Brain pericyte (primary cell): Measurements from ENCODE around the gene AKT3.
"Not testable (repeated sequence)": the region's sequence is repeated elsewhere in the genome, so short reads cannot be mapped to it uniquely, and the experiment has no call there.

Experiments
- DNase-seq: peaks from one replicate; pipeline ENCODE4 v3.0.0-alpha.2; 2012; ENCODE audit warnings: low read depth, low spot score

AKT3 gene

GRCh38 chr1:243842161-243842560 lies 7.9 kb downstream of the AKT3 start:
- DNase-seq: no peak

DNA sequence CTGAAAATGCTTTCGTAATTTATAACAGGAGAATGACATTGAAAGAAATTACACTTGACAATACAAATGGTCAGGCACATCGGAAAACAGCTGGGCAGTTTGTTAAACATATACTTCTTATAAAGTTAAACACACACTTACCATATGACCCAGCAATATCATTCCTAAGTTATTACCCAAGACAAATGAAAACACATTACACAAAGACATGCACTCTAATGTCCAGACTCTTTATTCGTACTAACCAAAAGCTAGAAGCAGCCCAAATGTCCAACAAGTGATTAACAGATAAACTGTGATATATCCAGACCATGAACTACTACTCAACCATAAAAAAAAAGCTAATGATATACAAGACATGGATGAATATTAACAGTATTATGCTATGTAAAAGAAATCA lies 8.5 kb downstream of the AKT3 start:
- DNase-seq: no peak

DNA sequence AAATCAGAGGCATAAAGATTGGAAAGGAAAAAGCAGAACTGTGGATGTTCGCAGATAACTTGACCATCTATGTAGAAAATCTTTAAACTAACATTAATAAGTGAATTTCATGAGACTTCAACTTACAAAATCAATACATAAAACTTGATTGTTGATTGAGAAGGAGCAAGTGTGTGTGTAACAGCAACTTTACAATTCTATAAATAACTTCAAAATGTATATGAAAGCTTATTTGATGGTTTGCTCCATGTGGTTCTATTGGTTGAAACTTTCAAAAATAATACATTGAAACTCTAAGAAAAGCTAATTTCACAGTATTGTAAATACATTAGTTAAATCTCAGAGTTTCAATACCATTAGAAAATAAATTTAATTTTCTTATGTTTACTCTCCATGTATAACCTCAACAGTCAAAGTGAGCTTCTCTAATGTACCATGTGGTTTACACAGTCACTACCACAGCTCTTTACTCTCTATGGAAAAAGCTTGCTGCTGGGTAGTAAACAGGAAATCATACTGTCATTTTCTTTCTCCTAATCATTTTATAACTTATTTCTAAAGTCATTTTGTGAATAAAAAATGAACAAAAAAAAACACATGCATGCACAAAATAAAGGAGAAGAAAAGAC lies 12.0 kb downstream of the AKT3 start:
- DNase-seq: no peak

DNA sequence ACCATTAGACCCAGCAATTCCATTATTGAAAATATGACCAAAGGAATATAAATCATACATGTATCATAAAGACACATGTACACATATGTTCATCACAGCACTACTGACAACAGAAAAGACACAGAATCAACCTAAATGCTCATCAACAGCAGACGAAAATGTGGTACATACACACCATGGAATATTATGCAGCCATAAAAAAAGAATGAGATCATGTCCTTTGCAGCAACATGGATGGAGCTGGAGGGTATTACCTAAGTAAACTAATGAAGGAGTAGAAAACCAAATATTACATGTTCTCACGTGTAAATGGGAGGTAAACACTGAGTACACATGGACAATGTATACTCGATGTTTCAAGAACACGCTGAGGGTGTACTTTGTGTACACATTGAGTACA lies 15.9 kb downstream of the AKT3 start:
- DNase-seq: no peak

- DNase-seq: no peak
Observed at GRCh38 chr1:243831463-243831862, 18.6 kb downstream of the AKT3 start.

- DNase-seq: no peak
Observed at GRCh38 chr1:243827206-243827605, 22.8 kb downstream of the AKT3 start.

GRCh38 chr1:243824907-243825306 lies 25.1 kb downstream of the AKT3 start:
- DNase-seq: not testable (repeated sequence)

DNA sequence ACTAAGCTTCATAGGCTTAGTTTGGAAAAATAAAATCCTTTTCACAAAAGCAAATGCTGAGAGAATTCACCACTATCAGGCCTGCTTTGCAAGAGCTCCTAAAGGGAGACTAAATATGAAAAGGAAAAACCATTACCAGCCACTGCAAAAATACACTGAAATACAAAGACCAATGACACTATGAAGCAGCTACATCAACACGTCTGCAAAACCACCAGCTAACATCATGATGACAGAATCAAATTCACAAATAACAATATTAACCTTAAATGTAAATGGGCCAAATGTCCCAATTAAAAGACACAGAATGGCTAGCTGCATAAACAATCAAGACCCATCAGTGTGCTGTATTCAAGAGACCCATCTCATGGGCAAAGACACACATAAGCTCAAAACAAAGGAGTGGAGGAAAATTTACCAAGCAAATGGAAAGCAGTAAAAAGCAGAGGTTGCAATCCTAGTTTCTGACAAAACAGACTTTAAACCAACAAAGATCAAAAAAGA lies 28.8 kb downstream of the AKT3 start:
- no peak for DNase-seq

DNA sequence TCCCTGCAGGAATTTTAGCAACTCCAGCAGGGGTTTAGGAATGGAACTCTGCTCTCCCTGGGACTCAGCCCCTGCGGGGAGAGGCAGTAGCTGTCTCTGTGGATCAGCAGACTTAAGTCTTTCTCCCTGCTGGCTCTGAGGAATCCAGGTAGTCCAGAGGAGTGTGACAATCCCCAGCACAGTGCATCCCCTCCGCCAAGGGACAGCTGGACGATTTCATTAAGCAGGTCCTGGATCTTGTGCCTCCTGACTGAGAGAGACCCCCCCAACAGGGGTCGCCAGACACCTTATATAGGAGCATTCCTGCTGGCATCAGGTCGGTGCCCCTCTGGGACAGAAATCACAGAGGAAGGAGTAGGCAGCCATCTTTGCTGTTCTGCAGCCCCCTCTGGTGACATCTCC lies 30.6 kb downstream of the AKT3 start:
- no peak for DNase-seq

DNA sequence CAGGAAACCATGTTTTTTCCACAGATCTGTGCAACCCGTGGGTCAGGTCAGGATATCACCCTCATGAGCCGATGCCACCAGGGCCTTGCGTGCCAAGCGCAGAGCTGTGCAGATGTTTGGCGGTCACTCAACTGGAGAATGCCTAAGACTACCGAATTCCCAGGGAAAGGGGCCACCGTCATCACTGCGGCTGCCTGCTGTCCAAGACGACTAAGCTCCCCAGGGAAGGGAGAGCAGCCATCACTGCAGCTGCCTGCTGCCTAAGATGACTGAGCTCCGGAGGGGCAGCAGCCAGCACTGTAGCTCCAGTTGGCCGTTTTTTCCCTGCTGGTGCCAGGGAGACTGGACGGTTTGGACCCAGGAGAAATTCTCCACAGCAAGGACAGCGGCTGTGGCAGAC lies 31.1 kb downstream of the AKT3 start:
- no peak for DNase-seq

DNA sequence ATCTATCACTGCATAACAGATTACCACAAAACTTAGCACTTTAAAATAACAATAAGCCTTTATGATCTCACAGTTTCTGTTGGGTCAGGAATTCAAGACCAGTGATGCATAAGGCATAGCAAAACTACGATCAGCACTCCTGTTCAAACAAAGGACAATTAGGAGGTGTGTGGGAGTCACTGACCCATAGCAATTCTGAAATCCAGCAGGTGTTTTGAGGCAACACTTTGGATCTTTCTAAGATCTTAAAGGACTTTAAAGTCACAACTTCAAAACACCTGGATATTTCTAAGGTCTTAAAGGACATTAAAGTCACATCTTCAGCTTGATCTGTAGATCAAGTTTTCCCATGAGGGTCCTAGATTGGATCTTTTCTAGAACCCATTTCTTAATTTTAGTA lies 35.3 kb downstream of the AKT3 start:
- DNase-seq: no peak

DNA sequence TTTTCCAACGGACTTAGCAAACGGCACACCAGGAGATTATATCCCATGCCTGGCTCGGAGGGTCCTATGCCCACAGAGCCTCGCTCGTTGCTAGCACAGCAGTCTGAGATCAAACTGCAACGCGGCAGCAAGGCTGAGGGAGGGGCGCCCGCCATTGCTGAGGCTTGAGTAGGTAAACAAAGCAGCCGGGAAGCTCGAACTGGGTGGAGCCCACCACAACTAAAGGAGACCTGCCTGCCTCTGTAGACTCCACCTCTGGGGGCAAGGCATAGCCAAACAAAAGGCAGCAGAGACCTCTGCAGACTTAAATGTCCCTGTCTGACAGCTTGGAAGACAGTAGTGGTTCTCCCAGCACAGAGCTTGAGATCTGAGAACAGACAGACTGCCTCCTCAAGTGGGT lies 42.7 kb downstream of the AKT3 start:
- not testable (repeated sequence) for DNase-seq

DNA sequence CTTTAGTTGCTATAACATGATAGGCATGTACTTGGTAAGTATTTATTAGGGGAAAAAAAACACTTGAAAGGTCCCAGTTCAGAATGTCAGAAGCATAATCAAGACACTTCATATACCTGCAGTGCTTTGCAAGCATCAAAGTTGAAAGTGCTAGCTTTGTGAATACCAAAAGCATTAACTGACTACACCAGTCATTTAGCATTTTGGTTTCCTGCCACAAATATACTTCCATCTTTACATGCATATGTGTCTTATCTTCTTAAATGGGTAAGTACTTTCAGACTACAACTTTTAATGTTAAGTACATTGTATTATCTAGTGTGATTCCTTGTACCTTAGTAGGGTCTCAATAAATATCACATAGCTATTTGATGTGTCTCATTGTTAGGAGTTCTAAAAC lies 43.7 kb downstream of the AKT3 start:
- no peak for DNase-seq

DNA sequence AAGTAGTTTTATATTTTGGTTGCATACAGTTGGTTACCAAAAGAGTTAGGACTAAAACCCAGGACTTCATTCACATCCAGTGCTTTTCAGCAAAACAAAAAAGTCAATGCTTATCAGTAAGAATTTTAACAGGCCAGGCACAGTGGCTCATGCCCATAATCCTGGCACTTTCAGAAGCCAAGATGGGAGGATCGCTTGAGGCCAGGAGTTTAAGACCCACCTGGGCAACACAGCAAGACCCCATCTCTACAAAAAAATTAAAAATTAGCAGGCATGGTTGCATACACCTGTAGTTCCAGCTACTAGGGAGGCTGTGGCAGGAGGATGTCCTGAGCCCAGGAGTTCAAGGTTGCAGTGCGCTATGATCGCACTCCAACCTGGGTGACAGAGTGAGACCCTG lies 47.3 kb downstream of the AKT3 start:
- DNase-seq: no peak

- DNase-seq: no peak
Observed at GRCh38 chr1:243801378-243801777, 48.7 kb downstream of the AKT3 start.

DNA sequence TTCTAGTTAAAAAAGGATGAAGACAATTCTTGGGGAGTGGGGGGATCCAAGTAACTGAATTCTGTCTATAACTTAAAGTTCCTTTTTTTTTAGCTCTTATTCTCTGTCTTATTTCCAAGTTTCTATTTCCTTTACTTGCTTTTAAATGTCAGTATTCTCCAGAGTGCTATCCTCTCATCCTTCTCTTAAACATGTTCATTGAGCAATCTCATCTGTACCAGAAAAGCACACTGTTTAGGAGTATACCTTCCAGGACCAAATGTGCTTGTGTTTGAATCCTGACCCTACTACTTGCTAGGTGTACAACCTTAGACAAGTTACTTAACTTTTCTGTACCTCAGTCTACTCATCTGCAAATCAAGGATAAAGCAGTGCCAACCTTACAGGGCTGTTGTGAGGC lies 50.1 kb downstream of the AKT3 start:
- DNase-seq: no peak

GRCh38 chr1:243798726-243799125 lies 51.3 kb downstream of the AKT3 start:
- no peak for DNase-seq

- no peak for DNase-seq
Observed at GRCh38 chr1:243796016-243796415, 54.0 kb downstream of the AKT3 start.

DNA sequence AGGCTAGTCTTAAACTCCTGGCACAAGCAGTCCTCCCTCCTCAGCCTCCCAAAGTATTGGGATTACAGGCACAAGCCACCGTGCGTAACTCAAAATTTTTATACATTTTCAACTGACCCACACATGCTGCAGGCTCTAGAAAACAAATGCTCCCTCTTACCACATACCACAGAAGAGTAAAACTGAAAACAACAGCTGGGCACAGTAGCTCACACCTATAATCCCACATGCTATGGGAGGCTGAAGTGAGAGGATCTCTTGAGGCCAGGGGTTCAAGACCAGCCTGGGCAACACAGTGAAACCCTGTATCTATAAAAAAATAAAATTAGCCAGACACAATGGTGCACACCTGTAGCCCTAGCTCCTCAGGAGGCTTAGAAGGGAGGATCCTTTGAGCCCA lies 56.7 kb downstream of the AKT3 start:
- DNase-seq: no peak

- DNase-seq: no peak
Observed at GRCh38 chr1:243792891-243793290, 57.2 kb downstream of the AKT3 start.

DNA sequence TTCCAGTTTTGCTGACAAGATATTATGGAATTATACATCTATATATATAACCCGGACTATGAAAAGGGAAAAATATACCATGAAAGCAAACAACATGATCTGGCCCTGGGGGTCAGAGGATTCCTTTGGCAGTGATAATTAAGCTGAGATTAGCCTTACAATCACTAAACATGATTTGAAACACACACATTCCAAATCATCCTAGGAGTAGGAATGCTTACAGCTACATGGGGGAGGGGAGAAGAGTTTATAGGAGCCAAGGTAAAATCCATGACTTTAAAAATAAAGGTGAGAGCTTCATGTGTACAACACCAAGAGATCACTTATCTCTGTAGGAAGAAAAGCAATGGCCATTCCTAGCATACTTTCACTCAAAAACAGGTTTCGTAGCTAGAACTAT lies 57.6 kb downstream of the AKT3 start:
- no peak for DNase-seq

GRCh38 chr1:243791586-243792267 lies 58.3 kb downstream of the AKT3 start:
- DNase-seq: no peak

GRCh38 chr1:243790404-243790803 lies 59.6 kb downstream of the AKT3 start:
- DNase-seq: no peak

- no peak for DNase-seq
Observed at GRCh38 chr1:243786531-243786930, 63.5 kb downstream of the AKT3 start.
